Vagina (tissue), 2 donors: ENCODE results near the gene PPIC. TPM values are rescaled to one million over a fixed set of nuclear protein-coding genes. Genes with fewer than 3 reads are reported as not detected.

Source experiments
- DNase-seq, 2 donors: peaks; one replicate each; pipeline ENCODE4 v3.0.0-alpha.2; 2017; ENCODE audit errors: extremely low spot score in 2 of 2
- H3K27ac ChIP-seq: fragments of 200-600 bp; sonication (generic); one replicate; pipeline ENCODE4 v1.5.1; 2019
- H3K27me3 ChIP-seq: fragments of 200-600 bp; sonication (generic); one replicate; pipeline ENCODE4 v1.5.1; 2019
- H3K36me3 ChIP-seq, 2 donors: fragments of 200-600 bp; sonication (generic); one replicate each; pipeline ENCODE4 v1.5.1; 2017 to 2019
- H3K4me1 ChIP-seq: fragments of 200-600 bp; sonication (generic); one replicate; pipeline ENCODE4 v1.5.1; 2019
- H3K4me3 ChIP-seq, 2 donors: fragments of 200-600 bp; sonication (generic); 1 replicate in 1 of 2; 2 replicates in 1 of 2; pipeline ENCODE4 v1.5.1; 2016 to 2019
- H3K9me3 ChIP-seq: fragments of 200-600 bp; sonication (generic); one replicate; pipeline ENCODE4 v1.5.1; 2019
- CTCF ChIP-seq, 3 experiments: fragments of 450-650 bp in 2 of 3; fragments of 200-600 bp in 1 of 3; sonication (generic) in 1 of 3; IDR thresholded peaks; one replicate each; pipeline ENCODE4 v1.5.1; 2017 to 2019; ENCODE audit warnings: antibody characterized with exemption in 3 of 3, mild to moderate bottlenecking in 2 of 3, moderate library complexity in 2 of 3
- POLR2A ChIP-seq, 2 donors: fragments of 450-650 bp; IDR thresholded peaks; one replicate each; pipeline ENCODE4 v1.6.1; 2017; ENCODE audit warnings: antibody characterized with exemption in 2 of 2, mild to moderate bottlenecking in 2 of 2, moderate library complexity in 2 of 2
- POLR2AphosphoS5 ChIP-seq, 2 donors: sonication (generic); formaldehyde crosslinking; IDR thresholded peaks; one replicate each; pipeline ENCODE4 v1.9.0; 2017; ENCODE audit warnings: antibody characterized with exemption in 2 of 2, mild to moderate bottlenecking in 2 of 2, low read depth in 1 of 2; ENCODE audit not compliant: insufficient read depth in 1 of 2
- intact Hi-C: fragments of 100-400 bp; cut with DNase I; formaldehyde crosslinking; loops from one replicate; pipeline ENCODE4 v1.15.1; 2023
- total RNA-seq: library from RNA; depleted of rRNA; stranded (reverse); fragments of >200 nt; gene quantifications from one replicate; pipeline ENCODE4 v1.2.3, GENCODE V29; 2016

The PPIC gene
- total RNA-seq, 1 donor from 2014 or later: 21.6 TPM

DNA sequence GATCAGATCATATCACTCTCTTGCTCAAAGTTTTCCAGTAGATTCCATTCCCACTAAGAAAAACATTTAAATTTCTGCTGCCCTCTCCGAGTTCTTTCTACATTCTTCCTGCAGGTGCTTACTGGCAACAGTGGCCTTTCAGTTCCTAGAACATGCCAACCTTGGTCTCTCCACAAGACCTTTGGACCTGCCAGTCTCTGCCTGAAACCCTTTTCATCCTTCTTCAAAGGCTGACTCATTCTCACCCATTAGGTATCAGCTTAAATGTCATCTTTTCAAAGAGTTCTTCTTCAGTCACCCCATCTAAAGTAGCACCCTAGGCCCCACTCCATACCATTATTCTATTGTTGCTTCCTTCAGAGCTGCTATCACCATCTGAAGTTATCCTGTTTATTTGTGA is 21.8 kb downstream of the PPIC start:
- H3K36me3 ChIP-seq: no peaks in the 10 kb centered on the region
- H3K9me3 ChIP-seq: no peaks in the 10 kb centered on the region
- DNase-seq: no peak
- intact Hi-C loops: no loop called here
- no peak overlapping the region for H3K27ac ChIP-seq
- no peak overlapping the region for H3K4me3 ChIP-seq
- no peaks in the 10 kb centered on the region for H3K4me1 ChIP-seq
- H3K27me3 ChIP-seq: no peaks in the 10 kb centered on the region
- TF ChIP-seq POLR2AphosphoS5 (IDR thresholded peaks at IDR 0.05; ENCODE audit: insufficient read depth in 1 of 2, low read depth in 1 of 2) (no peak), CTCF (IDR thresholded peaks at IDR 0.05) (no peak), POLR2A (IDR thresholded peaks at IDR 0.05) (no peak)

- Histone ChIP-seq H3K4me3 (no peak overlapping the region), H3K27ac (no peak overlapping the region), H3K27me3 (no peaks in the 10 kb centered on the region), H3K9me3 (no peaks in the 10 kb centered on the region), H3K4me1 (no peaks in the 10 kb centered on the region), H3K36me3 (no peaks in the 10 kb centered on the region)
- intact Hi-C loops: no loop called here
- no peak for TF ChIP-seq POLR2A (IDR thresholded peaks at IDR 0.05)
- no peak for TF ChIP-seq CTCF (IDR thresholded peaks at IDR 0.05)
- TF ChIP-seq POLR2AphosphoS5 (IDR thresholded peaks at IDR 0.05; ENCODE audit: insufficient read depth in 1 of 2, low read depth in 1 of 2): no peak
- no peak for DNase-seq
These were observed 24.2 kb downstream of the PPIC start for GRCh38 chr5:123012321-123012720.

- no peak overlapping the region for H3K27ac ChIP-seq
- no peak overlapping the region for H3K4me3 ChIP-seq
- TF ChIP-seq POLR2A (IDR thresholded peaks at IDR 0.05): no peak
- TF ChIP-seq POLR2AphosphoS5 (IDR thresholded peaks at IDR 0.05; ENCODE audit: insufficient read depth in 1 of 2, low read depth in 1 of 2): no peak
- no peak for TF ChIP-seq CTCF (IDR thresholded peaks at IDR 0.05)
- H3K27me3 ChIP-seq: no peaks in the 10 kb centered on the region
- no peak for DNase-seq
- H3K9me3 ChIP-seq: no peaks in the 10 kb centered on the region
- H3K36me3 ChIP-seq: no peaks in the 10 kb centered on the region
- H3K4me1 ChIP-seq: no peaks in the 10 kb centered on the region
- intact Hi-C loops: no loop called here
These were observed 28.8 kb downstream of the PPIC start for GRCh38 chr5:123007754-123008153.

DNA sequence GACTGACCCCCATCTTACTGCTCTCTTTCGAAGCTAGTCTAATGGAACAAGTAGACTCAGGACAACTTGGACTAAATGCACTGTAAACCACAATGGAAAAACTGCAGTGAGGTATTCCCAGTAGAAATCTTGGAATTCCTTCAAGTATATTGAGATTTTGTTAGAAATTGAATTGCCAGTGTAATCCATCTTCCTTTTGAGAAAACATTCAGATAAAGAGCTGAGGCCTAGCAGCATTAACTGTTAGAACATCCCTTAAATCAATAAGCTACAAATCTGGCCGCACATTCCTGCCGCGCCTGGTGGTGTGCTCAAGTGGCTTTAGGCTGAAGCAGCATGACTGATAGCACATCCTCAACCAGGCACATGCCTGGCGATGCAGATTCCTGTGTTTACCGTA is 29.3 kb downstream of the PPIC start:
- TF ChIP-seq POLR2AphosphoS5 (IDR thresholded peaks at IDR 0.05; ENCODE audit: insufficient read depth in 1 of 2, low read depth in 1 of 2): no peak
- no peak for TF ChIP-seq POLR2A (IDR thresholded peaks at IDR 0.05)
- TF ChIP-seq CTCF (IDR thresholded peaks at IDR 0.05): no peak
- no peak for DNase-seq
- Histone ChIP-seq H3K27ac (no peak overlapping the region), H3K9me3 (no peaks in the 10 kb centered on the region), H3K36me3 (no peaks in the 10 kb centered on the region), H3K4me1 (no peaks in the 10 kb centered on the region), H3K27me3 (no peaks in the 10 kb centered on the region), H3K4me3 (no peak overlapping the region)
- intact Hi-C loops: no loop called here

DNA sequence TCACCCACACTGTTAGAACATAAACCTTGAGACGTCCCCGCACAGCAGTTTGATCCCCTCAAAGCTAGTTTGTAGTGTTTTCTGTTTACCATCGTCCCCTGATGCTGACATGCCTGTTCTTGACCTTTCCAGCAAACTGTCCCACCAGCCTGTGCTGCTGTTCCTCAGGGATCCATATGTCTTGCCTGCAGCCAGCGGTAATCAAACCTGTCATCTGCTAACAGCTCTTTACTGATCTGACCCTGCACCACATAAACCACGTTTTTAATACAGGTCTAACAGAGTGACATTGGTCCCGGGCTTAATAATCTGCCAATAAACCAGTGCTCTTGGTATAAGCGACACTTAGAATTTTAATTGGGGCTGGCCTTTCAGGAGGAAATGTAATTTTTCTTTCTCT is 34.7 kb downstream of the PPIC start:
- intact Hi-C loops: no loop called here
- no peaks in the 10 kb centered on the region for H3K27me3 ChIP-seq
- H3K4me1 ChIP-seq: no peaks in the 10 kb centered on the region
- TF ChIP-seq POLR2A (IDR thresholded peaks at IDR 0.05) (no peak), POLR2AphosphoS5 (IDR thresholded peaks at IDR 0.05; ENCODE audit: insufficient read depth in 1 of 2, low read depth in 1 of 2) (no peak), CTCF (IDR thresholded peaks at IDR 0.05) (no peak)
- DNase-seq: no peak
- H3K9me3 ChIP-seq: no peaks in the 10 kb centered on the region
- H3K4me3 ChIP-seq: no peak overlapping the region
- no peak overlapping the region for H3K27ac ChIP-seq
- H3K36me3 ChIP-seq: no peaks in the 10 kb centered on the region
